Stimulated activated CD8-positive, alpha-beta memory T cell treated with anti-CD3 and anti-CD28 coated beads, Interleukin-4, amount 100 ng/mL, for 1 hour (primary cell): ENCODE measurements around the gene ACSBG1.
"Not testable (repeated sequence)": the region's sequence is repeated elsewhere in the genome, so short reads cannot be mapped to it uniquely, and the experiment has no call there.

ENCODE experiments used
- DNase-seq, 2 donors: peaks; one replicate each; pipeline ENCODE4 v3.0.0-alpha.2; 2020; ENCODE audit warnings: low read depth in 2 of 2, low spot score in 1 of 2

ACSBG1 gene

DNA sequence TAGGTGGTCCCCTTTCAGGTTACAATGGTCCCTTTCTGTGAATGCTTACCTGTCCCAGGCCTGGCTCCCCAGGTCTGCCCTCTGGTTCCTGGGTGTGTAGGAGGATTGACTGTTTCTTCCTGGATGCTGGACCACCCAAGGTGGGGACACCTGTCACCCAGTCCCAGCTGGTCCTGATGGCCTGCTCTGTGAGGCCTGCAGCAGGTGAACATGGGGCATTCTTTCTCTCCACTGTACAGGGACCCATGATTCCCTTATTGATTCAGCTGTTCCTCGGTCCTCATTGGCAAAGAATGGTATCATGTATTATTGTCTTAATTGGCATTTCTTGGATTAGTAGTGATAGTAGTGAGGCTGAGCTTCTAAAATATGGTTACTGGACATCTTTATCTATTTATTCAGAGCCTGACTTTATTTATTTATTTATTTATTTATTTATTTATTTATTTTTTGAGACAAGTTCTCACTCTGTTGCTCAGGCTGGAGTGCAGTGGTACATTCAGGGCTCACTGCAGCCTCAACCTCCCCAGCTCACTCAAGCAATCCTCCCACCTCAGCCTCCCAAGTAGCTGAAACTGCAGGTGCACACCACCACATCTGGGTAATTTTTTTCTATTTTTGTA lies 21.2 kb upstream of the ACSBG1 start:
- DNase-seq: no peak

GRCh38 chr15:78251136-78251535 lies 16.8 kb upstream of the ACSBG1 start:
- DNase-seq: no peak

DNA sequence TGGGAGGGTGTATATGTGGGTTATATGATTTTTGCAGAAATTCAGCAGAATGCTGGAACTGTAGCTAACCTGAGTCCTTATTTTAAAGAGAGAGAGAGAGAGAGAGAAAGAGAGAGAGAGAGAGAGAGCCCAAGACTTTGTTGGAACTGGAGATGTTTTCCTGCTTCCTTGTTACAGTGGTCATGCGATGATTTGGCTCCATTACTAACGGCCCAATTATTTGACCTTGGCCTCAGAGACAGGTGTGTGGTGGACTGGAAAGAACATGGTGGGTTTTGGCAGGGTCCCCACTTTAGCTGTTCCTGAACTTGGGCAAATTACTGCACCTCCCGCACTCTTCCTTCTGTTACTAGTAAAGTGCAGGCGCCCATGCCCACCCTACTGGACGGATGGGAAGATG lies 14.8 kb upstream of the ACSBG1 start:
- DNase-seq: no peak

DNA sequence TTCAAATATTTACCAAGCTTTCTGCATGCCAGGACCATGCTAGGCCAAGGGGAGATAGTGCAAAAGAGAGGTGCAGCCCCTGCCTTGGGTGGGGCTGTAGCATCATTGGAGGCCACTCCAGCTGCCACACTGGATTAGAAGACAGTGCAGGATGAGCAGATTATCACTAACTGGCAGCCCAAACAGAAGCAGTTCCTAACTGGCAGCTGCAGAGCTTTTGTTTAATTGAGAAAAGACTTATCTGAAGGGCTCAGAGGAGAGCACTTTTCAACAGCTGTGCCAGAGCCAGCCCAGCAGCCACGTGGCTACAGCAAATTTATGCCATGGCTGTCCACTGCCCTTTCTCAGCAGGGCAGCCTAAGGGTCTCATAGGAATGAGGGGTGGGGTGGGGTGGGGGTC lies 13.5 kb upstream of the ACSBG1 start:
- no peak for DNase-seq

DNA sequence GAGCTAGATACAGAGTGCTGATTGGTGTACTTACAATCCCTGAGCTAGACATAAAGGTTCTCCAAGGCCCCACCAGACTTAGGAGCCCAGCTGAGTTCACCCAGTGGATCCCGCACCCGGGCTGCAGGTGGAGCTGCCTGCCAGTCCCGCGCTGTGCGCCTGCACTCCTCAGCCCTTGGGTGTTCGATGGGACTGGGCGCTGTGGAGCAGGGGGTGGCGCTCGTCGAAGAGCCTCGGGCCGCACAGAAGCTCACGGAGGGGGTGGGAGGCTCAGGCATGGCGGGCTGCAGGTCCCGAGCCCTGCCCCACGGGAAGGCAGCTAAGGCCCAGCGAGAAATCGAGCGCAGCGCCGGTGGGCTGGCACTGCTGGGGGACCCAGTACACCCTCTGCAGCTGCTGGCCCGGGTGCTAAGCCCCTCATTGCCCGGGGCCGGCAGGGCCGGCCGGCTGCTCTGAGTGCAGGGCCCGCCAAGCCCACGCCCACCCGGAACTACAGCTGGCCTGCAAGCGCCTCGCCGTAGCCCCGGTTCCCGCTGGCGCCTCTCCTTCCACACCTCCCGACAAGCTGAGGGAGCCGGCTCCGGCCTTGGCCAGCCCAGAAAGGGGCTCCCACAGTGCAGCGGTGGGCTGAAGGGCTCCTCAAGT lies 11.7 kb upstream of the ACSBG1 start:
- not testable (repeated sequence) for DNase-seq

DNA sequence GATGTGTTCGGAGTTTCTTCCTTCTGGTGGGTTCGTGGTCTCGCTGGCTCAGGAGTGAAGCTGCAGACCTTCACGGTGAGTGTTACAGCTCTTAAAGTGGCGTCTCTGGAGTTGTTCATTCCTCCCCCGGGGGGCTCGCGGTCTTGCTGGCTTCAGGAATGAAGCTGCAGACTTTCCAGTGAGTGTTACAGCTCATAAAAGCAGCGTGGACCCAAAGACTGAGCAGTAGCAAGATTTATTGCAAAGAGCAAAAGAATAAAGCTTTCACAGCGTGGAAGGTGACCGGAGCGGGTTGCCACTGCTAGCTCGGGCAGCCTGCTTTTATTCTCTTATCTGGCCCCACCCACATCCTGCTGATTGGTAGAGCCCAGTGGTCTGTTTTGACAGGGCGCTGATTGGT lies 11.0 kb upstream of the ACSBG1 start:
- not testable (repeated sequence) for DNase-seq

DNA sequence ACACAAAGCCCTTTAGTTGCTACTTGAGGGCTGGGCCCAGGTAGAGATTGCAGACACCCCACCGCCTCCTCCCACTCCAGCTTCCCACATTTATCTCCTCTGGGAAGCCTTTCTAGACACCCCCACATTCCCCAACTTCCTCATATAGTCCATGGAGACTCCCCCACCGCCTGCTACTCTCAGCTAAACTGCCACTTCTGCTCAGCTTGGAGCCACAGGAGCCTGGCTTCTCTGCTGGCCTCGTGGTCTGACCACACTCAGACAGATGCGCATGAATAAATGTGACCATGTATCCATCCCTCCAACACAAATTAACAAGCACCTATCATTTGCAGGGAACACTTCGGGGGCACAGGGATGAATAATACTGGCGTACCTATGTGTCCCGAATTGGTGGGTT lies 10.5 kb upstream of the ACSBG1 start:
- no peak for DNase-seq

- DNase-seq: no peak
Observed at GRCh38 chr15:78244101-78244500, 9.7 kb upstream of the ACSBG1 start.

GRCh38 chr15:78243491-78243941 lies 9.2 kb upstream of the ACSBG1 start:
- no peak for DNase-seq

GRCh38 chr15:78243058-78243457 lies 8.7 kb upstream of the ACSBG1 start:
- no peak for DNase-seq

DNA sequence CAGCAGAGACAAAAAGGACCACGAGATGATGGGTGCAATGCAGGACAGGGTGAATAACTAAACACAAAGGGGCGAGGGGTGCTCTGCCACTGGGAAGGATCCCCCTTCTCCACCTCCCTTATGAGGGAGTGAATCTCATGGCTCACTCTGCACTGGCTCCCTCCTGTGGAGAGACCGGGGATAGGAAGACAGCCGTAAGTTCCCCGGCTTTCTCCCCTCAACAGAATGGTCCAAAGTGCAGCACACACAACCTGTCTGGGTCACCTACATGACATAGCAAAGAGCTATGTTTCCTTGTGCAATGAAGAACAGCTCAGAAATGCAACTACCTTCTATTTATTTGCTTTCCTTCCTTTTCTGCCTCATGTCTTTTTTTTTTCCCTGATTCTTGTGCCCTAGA lies 7.8 kb upstream of the ACSBG1 start:
- DNase-seq: no peak

- DNase-seq: peak; percentile 48 to 70
Observed at GRCh38 chr15:78241017-78241416, 6.7 kb upstream of the ACSBG1 start.

- no peak for DNase-seq
Observed at GRCh38 chr15:78239811-78240210, 5.4 kb upstream of the ACSBG1 start.

DNA sequence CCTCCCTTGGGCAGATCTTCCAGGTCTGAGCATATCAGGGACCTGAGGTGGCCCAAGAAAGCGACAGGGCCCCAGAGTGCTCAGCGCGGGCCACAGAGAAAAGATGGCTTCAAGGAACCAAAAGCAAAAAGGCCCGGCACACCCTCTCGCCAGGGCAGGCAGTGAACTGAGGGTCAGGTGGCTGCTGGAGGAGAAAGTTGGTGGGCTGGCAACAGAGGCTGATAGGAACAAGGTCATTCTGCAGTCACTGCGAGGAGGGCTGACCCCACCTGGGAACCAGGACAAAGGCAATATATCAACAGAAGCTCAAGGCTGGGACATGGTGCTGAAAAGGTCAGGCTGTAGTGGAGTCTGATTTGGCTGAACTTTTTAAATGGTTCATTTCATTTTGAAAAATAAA lies 2.8 kb upstream of the ACSBG1 start:
- DNase-seq: no peak

GRCh38 chr15:78236491-78236890 lies 2.1 kb upstream of the ACSBG1 start:
- no peak for DNase-seq

DNA sequence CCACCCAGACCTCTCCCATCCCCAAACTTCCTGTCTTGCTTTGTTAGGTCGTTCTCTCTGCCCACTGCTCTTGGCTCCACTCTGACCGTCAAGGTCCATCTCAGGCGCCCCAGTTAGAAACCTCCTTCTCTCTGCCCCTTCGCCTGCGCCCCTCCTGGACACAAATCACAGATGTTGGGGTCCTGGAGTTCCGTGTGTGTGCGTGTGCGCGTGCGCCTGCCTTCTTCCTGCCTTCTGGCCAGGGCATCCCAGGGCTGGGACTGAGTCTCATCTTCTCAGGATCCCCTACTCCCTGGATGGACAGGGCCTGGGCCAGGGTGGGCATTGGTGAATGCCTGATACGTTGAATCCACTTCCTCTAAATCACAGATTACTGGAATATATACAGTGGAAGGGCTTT lies 869 bp downstream of the ACSBG1 start:
- DNase-seq: no peak

DNA sequence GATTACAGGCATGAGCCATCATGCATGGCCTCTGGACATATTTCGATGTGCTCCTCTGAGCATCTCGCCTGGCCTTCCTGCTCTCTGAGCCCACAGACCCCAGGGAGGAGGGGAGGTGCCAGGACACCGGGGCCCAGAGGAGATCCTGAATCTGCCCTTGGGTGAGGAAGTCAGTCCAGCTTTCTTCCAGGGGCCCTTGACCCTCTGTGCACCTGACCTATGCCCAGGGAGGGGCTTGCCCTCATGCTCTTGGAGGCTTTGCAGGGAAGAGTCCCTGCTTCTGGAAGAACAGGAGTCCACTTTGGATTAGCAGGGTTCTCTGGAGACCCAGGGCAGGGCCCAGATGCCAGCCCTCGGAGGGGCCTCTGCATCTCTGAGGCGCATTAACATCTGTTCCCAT lies 1.4 kb downstream of the ACSBG1 start:
- DNase-seq: no peak

GRCh38 chr15:78229431-78230406 lies 4.6 kb downstream of the ACSBG1 start:
- DNase-seq: no peak

GRCh38 chr15:78228356-78228996 lies 5.9 kb downstream of the ACSBG1 start:
- no peak for DNase-seq

DNA sequence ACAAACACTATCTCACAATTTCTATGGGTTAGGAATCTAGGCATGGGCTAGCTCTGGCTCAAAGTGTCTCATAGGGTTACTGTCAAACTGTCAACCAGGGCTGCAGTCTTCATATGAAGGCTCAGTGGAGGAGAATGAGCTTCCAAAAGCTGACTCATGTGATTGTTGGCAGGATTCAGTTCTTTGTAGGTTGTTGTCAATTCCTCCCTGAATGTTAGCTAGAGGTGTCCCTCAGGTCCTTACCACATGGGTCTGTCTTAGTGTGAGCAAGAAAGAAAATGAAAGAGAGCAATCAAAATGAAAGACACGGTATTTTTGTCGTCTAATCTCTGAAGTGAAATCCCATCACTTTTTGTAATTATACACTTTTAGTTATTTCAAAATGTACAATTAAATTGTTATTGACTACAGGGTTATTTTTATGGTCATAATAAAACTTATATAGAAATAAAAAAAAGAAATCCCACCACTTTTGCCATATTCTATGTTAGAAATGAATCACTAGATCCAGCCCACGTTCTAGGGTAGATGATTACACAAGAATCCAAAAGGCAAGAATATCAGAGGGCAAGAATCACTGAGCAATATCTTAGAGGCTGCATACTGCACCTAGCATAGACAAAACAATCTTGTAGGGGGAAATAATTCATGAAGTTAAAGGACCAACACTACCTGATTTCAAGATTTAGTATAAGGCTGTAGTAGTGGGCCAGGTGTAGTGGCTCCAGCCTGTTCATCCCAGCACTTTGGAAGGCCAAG lies 8.4 kb downstream of the ACSBG1 start:
- no peak for DNase-seq

GRCh38 chr15:78224023-78224411 lies 10.3 kb downstream of the ACSBG1 start:
- DNase-seq: no peak
